A673 (cell line): ENCODE data around the gene SBF2.

Experiments
- CTCF ChIP-seq: fragments of 300-800, 200-600 bp; sonication (generic); conservative IDR thresholded peaks from 2 replicates; pipeline ENCODE4 v1.5.1; 2017; ENCODE audit warnings: low read depth, mild to moderate bottlenecking, antibody characterized with exemption, low read length, moderate library complexity, mixed read lengths
- EZH2 ChIP-seq: fragments of 200-600 bp; sonication (generic); IDR thresholded peaks from 2 replicates; pipeline ENCODE4 v1.6.1; 2017; ENCODE audit warnings: borderline replicate concordance, low read depth, mild to moderate bottlenecking, mixed read lengths, antibody characterized with exemption, low read length; ENCODE audit not compliant: poor library complexity, severe bottlenecking

DNA sequence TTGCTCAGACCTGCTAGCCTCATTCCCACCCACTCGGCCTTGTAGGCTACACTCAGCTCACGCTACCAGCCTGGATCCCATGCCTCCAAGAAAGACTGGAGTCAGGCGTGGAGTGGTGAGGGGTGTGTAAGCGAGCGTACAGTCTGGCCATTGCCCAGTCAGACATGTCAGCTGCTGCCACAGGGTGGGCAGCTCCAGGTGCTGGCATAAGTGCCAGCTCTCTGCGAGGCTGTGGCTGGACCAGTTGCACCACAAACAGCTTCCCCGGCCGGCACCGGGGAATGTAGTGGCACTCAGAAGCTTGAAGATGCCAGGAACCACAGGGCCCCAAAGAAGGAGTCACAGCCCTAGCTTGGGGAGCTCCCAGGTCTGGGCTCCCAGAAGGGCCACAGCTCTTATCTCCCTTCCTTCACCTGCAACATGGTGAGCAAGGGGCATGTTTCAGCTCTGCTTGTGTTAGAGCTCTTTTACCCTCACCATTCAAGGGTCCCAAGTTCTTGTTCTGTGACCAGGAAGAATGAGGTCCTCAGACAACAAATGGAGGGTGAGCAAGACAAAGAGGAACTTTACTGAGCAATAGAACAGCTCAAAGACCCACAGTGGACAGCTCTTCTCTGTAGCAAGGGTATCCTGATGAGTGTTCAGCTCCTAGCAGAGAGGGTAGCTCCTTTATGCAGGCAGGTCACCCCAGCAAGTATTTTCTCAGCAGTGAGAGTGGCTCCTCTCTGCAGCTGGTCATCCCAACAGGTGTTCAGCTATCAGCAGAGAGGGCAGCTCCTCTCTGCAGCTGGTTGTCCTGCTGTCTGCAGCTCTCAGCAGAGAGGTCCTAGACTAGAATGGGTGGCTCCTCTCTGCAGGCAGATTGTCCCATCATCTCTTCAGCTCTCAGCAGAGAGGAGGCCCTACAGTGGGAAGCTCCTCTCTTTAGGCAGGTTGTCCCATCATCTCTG lies 6.0 kb downstream of the SBF2 start:
- no peak for TF ChIP-seq CTCF
- TF ChIP-seq EZH2, result no peak
